Activated CD8-positive, alpha-beta memory T cell treated with anti-CD3 and anti-CD28 coated beads, Interleukin-2, amount 10 ng/mL, durations not matched to agents 7 days and 5 days (primary cell): ENCODE measurements around the gene TRAF2. TPM values are rescaled to one million over a fixed set of nuclear protein-coding genes. Genes with fewer than 3 reads are reported as not detected.

Experiments used
- ATAC-seq: fragments of 150-1000 bp; cut with Tn5 transposase; one replicate; pipeline ENCODE4 v1.10.0; 2021; ENCODE audit warnings: moderate library complexity
- CTCF ChIA-PET: fragments of 350-600 bp; sonication (Branson Sonifier 250); formaldehyde crosslinking; loops from one replicate; lab custom pipeline; 2021; ENCODE audit warnings: antibody characterized with exemption; lab: Charles Lee
- DNase-seq: peaks from one replicate; pipeline ENCODE4 v3.0.0-alpha.2; 2020
- H3K27ac Mint-ChIP-seq: one replicate; pipeline ENCODE4 v1.8.0; 2021; ENCODE audit warnings: mild to moderate bottlenecking, mixed read lengths
- H3K27me3 Mint-ChIP-seq: one replicate; pipeline ENCODE4 v1.8.0; 2021; ENCODE audit warnings: mixed read lengths
- H3K36me3 Mint-ChIP-seq: one replicate; pipeline ENCODE4 v1.8.0; 2021; ENCODE audit warnings: mild to moderate bottlenecking, mixed read lengths
- H3K4me1 Mint-ChIP-seq: one replicate; pipeline ENCODE4 v1.8.0; 2021; ENCODE audit warnings: mixed read lengths
- H3K4me3 Mint-ChIP-seq: one replicate; pipeline ENCODE4 v1.8.0; 2021; ENCODE audit warnings: mild to moderate bottlenecking, moderate library complexity, mixed read lengths
- H3K9me3 Mint-ChIP-seq: one replicate; pipeline ENCODE4 v1.8.0; 2022; ENCODE audit warnings: low read depth, mixed read lengths
- total RNA-seq, 2 experiments: library from RNA; stranded (reverse); gene quantifications; one replicate each; pipeline ENCODE4 v1.2.3, GENCODE V29; 2021

The TRAF2 gene
- total RNA-seq, 2 experiments from 2014 or later = 58.4 to 67.6 TPM

DNA sequence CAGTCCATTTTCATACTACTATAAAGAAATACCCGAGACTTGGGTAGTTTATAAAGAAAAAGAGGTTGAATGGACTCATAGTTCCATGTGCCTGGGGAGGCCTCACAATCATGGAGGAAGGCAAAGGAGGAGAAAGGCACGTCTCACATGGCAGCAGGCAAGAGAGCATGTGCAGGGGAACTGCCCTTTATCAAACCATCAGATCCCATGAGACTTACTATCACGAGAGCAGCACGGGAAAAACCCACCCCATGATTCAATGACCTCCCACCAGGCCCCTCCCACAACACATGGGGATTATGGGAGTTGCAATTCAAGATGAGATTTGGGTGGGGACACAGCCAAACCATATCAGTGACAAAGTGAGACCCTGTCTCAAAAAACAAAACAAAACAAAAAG lies 19.9 kb downstream of the TRAF2 start:
- no peak overlapping the region for H3K4me3 Mint-ChIP-seq
- CTCF ChIA-PET = no interaction called here
- H3K4me1 Mint-ChIP-seq = peaks cover 27% of the 10 kb centered on the region
- no peaks in the 10 kb centered on the region for H3K9me3 Mint-ChIP-seq
- no peaks in the 10 kb centered on the region for H3K27me3 Mint-ChIP-seq
- H3K36me3 Mint-ChIP-seq = peaks cover 55% of the 10 kb centered on the region
- ATAC-seq (no peak), DNase-seq (no peak)
- no peak overlapping the region for H3K27ac Mint-ChIP-seq

DNA sequence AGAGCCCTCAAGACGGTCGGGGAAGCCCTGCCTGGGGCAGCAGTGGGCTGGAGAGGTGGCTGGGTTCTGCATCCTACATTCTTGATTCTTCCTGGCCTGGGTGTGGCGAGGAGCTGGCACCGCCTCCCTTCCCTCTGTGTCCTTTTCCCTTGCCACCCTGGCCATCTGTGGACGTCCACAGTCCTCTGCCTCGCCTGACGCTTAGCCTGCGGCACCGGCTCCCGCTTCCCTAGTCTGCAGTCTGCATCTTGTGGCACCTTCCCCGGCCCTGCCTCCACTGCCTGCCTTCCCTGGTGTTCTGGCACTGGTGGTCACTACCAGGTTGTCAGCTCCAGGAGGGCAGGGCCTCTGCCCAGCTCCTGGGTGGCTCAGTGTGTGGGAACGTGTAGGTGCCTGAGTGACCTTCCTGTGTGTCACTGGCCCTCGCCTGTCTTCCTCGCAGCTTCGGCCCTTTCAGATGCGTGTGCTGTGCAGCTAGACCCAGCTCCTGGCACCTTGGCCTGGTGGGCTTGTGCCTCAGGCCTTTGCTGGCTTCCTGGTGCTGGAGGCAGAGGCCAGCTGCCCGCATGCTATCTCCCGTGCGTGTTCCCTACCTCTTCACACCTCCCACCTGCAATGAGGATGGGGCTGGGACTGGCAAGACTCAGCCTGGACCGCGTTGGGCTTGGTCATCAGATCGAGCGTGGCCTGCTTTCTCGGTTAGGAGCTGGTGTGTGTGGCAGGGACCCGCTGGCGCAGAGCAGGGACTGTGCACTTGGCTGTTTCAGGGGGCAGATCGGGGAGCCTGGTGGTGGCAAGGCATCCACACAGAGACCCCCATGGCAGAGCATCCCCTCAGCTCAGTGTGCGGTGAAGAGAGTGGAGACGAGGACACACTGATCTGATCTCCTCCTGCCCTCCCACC lies 20.9 kb downstream of the TRAF2 start:
- no peaks in the 10 kb centered on the region for H3K27me3 Mint-ChIP-seq
- peaks cover 50% of the 10 kb centered on the region for H3K36me3 Mint-ChIP-seq
- DNase-seq (no peak), ATAC-seq (no peak)
- H3K27ac Mint-ChIP-seq = no peak overlapping the region
- CTCF ChIA-PET = no interaction called here
- no peaks in the 10 kb centered on the region for H3K9me3 Mint-ChIP-seq
- peaks cover 17% of the 10 kb centered on the region for H3K4me1 Mint-ChIP-seq
- no peak overlapping the region for H3K4me3 Mint-ChIP-seq

GRCh38 chr9:136910197-136910900 lies 24.0 kb downstream of the TRAF2 start:
- ATAC-seq = no peak
- H3K27ac Mint-ChIP-seq = peak overlapping the region; percentile 46
- CTCF ChIA-PET = interaction anchor here (1.3 kb wide), 1 partner anchor 136 kb away, joined by 3 read pairs; no protein-coding TSS in a partner anchor
- H3K27me3 Mint-ChIP-seq = no peaks in the 10 kb centered on the region
- peaks cover 46% of the 10 kb centered on the region for H3K36me3 Mint-ChIP-seq
- no peak for DNase-seq
- H3K9me3 Mint-ChIP-seq = no peaks in the 10 kb centered on the region
- peaks cover 5% of the 10 kb centered on the region for H3K4me1 Mint-ChIP-seq
- H3K4me3 Mint-ChIP-seq = no peak overlapping the region

DNA sequence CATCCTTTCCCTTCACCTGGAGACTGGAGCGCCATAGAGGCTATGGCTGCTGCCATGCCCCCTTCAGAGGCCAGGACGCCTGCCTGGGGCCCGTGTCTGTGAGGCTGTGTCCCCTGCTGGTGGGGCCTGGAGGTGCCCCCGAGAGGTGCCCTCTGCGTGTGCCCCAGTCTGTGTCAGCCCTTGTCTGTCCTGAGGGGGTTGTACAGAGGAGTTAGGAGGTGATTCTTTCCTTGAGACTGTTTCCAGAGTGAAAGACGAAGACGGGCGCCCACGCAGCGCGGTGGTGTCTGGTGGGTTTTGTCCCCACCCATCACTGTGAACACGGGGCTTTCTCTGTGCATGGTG lies 24.6 kb downstream of the TRAF2 start:
- DNase-seq (no peak), ATAC-seq (no peak)
- no peaks in the 10 kb centered on the region for H3K9me3 Mint-ChIP-seq
- no peak overlapping the region for H3K4me3 Mint-ChIP-seq
- peaks cover 47% of the 10 kb centered on the region for H3K36me3 Mint-ChIP-seq
- CTCF ChIA-PET = interaction anchor here (0.7 to 1.3 kb wide), 2 partner anchors 67 to 136 kb away, joined by 3 read pairs; no protein-coding TSS in a partner anchor
- H3K4me1 Mint-ChIP-seq = peaks cover 8% of the 10 kb centered on the region
- H3K27ac Mint-ChIP-seq = peak overlapping the region; percentile 46
- no peaks in the 10 kb centered on the region for H3K27me3 Mint-ChIP-seq

- no peaks in the 10 kb centered on the region for H3K9me3 Mint-ChIP-seq
- peaks cover 15% of the 10 kb centered on the region for H3K4me1 Mint-ChIP-seq
- no peak for ATAC-seq
- peaks cover 44% of the 10 kb centered on the region for H3K36me3 Mint-ChIP-seq
- DNase-seq = no peak
- no peaks in the 10 kb centered on the region for H3K27me3 Mint-ChIP-seq
- CTCF ChIA-PET = interaction anchor here (1.5 kb wide), 1 partner anchor 13 kb away, joined by 6 read pairs; no protein-coding TSS in a partner anchor
- peak overlapping the region; percentile 33 for H3K27ac Mint-ChIP-seq
- no peak overlapping the region for H3K4me3 Mint-ChIP-seq
These were observed 27.6 kb downstream of the TRAF2 start for GRCh38 chr9:136913701-136914438.

DNA sequence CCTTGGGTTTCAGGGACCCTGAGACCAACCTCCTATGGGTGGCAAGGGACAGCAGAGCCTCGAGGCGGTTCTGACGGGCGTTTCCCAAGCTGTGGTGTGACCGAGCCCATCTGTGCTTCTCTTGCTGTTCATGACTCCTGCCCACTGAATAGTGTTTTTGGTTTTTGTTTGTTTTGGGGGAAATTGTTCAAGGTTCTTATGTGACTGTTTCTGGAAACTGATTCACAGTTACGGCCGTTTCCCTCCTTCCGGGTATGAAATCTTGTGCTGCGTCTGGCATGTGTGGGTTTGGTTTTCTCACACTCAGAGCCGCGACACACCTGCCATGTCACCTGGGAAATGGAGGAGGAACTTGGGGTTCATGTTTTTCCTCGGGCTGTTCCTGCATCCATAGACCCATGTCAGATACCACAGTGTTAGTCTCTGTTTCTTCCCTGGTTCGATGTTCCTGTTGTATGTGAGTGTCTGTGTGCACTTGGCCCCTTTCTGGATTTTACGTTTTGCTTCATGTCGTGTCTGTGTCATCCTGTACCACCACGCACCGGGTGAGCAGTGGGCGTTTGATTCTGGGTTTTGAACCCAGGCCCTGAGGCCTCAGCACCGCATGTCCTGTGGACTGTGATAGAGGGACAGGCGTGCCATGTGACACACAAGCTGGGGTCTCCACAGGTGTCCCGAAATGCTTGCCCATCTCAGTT lies 29.5 kb downstream of the TRAF2 start:
- Mint-ChIP-seq H3K4me1 (peaks cover 15% of the 10 kb centered on the region), H3K36me3 (peaks cover 47% of the 10 kb centered on the region), H3K27me3 (no peaks in the 10 kb centered on the region), H3K27ac (no peak overlapping the region), H3K9me3 (no peaks in the 10 kb centered on the region), H3K4me3 (no peak overlapping the region)
- CTCF ChIA-PET = interaction anchor here (1.4 kb wide), 1 partner anchor 122 kb away, joined by 3 read pairs; no protein-coding TSS in a partner anchor
- DNase-seq (no peak), ATAC-seq (no peak)

GRCh38 chr9:136916330-136917184 lies 30.2 kb downstream of the TRAF2 start:
- DNase-seq (no peak), ATAC-seq (no peak)
- H3K27me3 Mint-ChIP-seq = no peaks in the 10 kb centered on the region
- no peaks in the 10 kb centered on the region for H3K9me3 Mint-ChIP-seq
- peak overlapping the region; percentile 25 for H3K27ac Mint-ChIP-seq
- CTCF ChIA-PET = no interaction called here
- peaks cover 47% of the 10 kb centered on the region for H3K36me3 Mint-ChIP-seq
- no peak overlapping the region for H3K4me3 Mint-ChIP-seq
- peaks cover 15% of the 10 kb centered on the region for H3K4me1 Mint-ChIP-seq

DNA sequence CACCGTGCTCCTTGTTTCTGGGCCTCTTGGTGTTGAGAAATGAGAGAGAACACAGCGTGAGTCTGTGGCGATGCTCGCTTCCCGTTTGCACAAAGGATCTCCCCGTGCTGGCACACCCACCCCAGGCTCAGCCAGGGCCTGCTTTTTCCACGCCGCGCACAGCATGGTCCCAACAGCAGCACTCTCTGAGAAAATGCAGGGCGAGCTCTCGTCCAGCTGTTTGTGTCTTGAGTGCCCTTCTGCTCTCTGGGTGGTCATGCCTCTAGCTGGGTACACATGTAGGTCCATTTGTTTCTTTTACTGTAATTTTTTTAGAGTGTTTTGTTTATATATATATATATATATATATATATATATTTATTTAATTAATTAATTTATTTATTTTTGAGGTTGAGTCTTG lies 31.6 kb downstream of the TRAF2 start:
- no peak for ATAC-seq

GRCh38 chr9:136920069-136920468 lies 33.8 kb downstream of the TRAF2 start:
- ATAC-seq (no peak), DNase-seq (no peak)
- Mint-ChIP-seq H3K4me3 (no peak overlapping the region), H3K36me3 (peaks cover 49% of the 10 kb centered on the region), H3K9me3 (no peaks in the 10 kb centered on the region), H3K27ac (no peak overlapping the region), H3K27me3 (no peaks in the 10 kb centered on the region), H3K4me1 (peaks cover 12% of the 10 kb centered on the region)
- CTCF ChIA-PET = interaction anchor here (1.3 kb wide), 1 partner anchor 24 kb away, joined by 6 read pairs; the partner anchor contains the start of gene FBXW5

More for the DNA sequence above, 31.6 kb downstream of the TRAF2 start:
- CTCF ChIA-PET = no interaction called here
- no peaks in the 10 kb centered on the region for H3K9me3 Mint-ChIP-seq
- no peak overlapping the region for H3K4me3 Mint-ChIP-seq
- peaks cover 50% of the 10 kb centered on the region for H3K36me3 Mint-ChIP-seq
- DNase-seq = no peak
- H3K4me1 Mint-ChIP-seq = peaks cover 15% of the 10 kb centered on the region
- H3K27ac Mint-ChIP-seq = no peak overlapping the region
- H3K27me3 Mint-ChIP-seq = no peaks in the 10 kb centered on the region

DNA sequence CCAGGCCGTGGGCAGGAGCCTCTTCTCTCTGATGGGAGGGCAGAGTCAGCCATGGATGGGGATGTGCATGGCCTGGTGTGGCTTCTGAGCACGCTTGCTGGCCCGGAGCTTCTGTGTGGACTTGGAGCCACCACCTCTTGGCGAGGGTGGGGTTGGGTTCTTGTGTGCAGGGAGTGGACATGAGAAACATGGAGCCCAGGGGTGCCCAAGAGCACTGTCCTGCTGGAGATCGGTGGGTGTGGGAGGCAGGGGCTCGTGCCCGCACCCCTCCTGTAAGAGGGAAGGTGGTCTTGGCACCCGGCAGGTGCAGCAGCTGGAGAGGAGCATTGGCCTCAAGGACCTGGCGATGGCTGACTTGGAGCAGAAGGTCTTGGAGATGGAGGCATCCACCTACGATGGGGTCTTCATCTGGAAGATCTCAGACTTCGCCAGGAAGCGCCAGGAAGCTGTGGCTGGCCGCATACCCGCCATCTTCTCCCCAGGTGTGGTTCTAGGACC lies 34.5 kb downstream of the TRAF2 start:
- Mint-ChIP-seq H3K4me3 (no peak overlapping the region), H3K9me3 (no peaks in the 10 kb centered on the region), H3K36me3 (peaks cover 48% of the 10 kb centered on the region), H3K27me3 (no peaks in the 10 kb centered on the region), H3K4me1 (peaks cover 8% of the 10 kb centered on the region), H3K27ac (no peak overlapping the region)
- CTCF ChIA-PET = no interaction called here
- ATAC-seq = no peak
- DNase-seq = no peak

DNA sequence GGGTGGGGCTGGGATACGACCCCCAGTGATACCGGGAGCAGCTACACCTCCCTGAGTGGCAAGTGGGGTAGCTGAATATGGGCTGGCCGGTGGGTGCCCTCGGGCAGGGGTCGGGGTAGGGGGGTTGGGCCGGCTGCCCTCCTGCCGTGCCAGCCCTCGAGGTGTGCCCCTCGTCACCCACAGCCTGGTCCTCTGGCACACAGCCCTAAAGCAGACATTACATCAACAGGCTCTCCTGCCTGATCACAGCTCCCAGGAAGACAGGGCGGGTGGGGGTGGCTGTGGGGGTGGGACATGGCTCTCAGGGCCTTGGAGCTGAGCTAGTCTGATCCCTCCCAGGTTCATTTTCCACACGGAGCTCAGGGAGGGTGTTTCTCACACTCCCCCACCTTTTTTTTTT lies 35.0 kb downstream of the TRAF2 start:
- Mint-ChIP-seq H3K4me3 (no peak overlapping the region), H3K36me3 (peaks cover 46% of the 10 kb centered on the region), H3K27ac (no peak overlapping the region), H3K9me3 (no peaks in the 10 kb centered on the region), H3K27me3 (no peaks in the 10 kb centered on the region), H3K4me1 (peaks cover 3% of the 10 kb centered on the region)
- ATAC-seq = no peak
- DNase-seq = no peak
- CTCF ChIA-PET = no interaction called here

DNA sequence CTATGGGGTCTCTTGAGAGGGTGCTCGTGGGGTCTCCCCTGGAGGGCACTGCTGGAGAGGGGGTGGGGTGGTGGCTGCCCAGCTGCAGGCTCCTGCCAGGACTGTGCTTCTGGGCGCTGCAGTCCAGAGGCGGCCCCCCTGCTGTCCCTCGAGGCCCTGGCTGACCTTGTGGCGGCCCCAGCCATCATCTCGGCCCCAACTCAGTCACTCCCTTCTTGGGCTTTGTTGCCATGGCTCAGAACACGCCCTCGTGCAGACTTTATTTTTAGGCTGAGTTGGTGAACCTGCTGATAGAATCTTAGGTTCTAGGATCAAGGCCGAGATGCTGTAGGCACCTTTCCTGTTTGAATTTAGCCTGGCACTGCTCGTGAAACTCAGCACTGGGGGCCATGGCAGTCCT lies 35.4 kb downstream of the TRAF2 start:
- Mint-ChIP-seq H3K4me3 (no peak overlapping the region), H3K9me3 (no peaks in the 10 kb centered on the region), H3K4me1 (peaks cover 5% of the 10 kb centered on the region), H3K27me3 (no peaks in the 10 kb centered on the region), H3K27ac (no peak overlapping the region), H3K36me3 (peaks cover 45% of the 10 kb centered on the region)
- DNase-seq = no peak
- no peak for ATAC-seq
- CTCF ChIA-PET = no interaction called here
